DOHH2 (cell line): ENCODE results near the gene FOLR2.
"Not testable (repeated sequence)": the region's sequence is repeated elsewhere in the genome, so short reads cannot be mapped to it uniquely, and the experiment has no call there.

Experiments used
- H3F3A ChIP-seq: fragments of 200-600 bp; sonication (generic), shearing (Covaris generic); 2 replicates; pipeline ENCODE4 v1.6.0; 2016; ENCODE audit warnings: antibody characterized with exemption, mild to moderate bottlenecking; ENCODE audit not compliant: control insufficient read depth, insufficient read depth
- H3K27ac ChIP-seq: fragments of 200-600 bp; sonication (generic); 2 replicates; pipeline ENCODE4 v1.5.1; 2014; ENCODE audit warnings: low read depth, mild to moderate bottlenecking, low read length, moderate library complexity
- H3K27me3 ChIP-seq: fragments of 200-600 bp; sonication (generic); 2 replicates; pipeline ENCODE4 v1.6.1; 2014; ENCODE audit warnings: mild to moderate bottlenecking, low read length, mixed read lengths; ENCODE audit not compliant: control insufficient read depth
- H3K36me3 ChIP-seq: fragments of 200-600 bp; sonication (generic); 2 replicates; pipeline ENCODE4 v1.6.1; 2014; ENCODE audit warnings: mild to moderate bottlenecking, low read length, moderate library complexity, mixed read lengths; ENCODE audit not compliant: control insufficient read depth
- H3K4me1 ChIP-seq: fragments of 200-600 bp; sonication (generic); 2 replicates; pipeline ENCODE4 v1.6.1; 2014; ENCODE audit warnings: mild to moderate bottlenecking, low read length, mixed read lengths; ENCODE audit not compliant: control insufficient read depth
- H3K4me2 ChIP-seq: fragments of 200-600 bp; sonication (generic); 2 replicates; pipeline ENCODE4 v1.6.0; 2014; ENCODE audit warnings: mild to moderate bottlenecking, low read length, moderate library complexity
- H3K4me3 ChIP-seq: fragments of 200-600 bp; sonication (generic); 2 replicates; pipeline ENCODE4 v1.5.1; 2014; ENCODE audit warnings: mild to moderate bottlenecking, low read length, mixed read lengths
- H3K79me2 ChIP-seq: fragments of 200-600 bp; sonication (generic); 2 replicates; pipeline ENCODE4 v1.6.1; 2014; ENCODE audit warnings: mild to moderate bottlenecking, low read length, mixed read lengths; ENCODE audit not compliant: control insufficient read depth
- H3K9me2 ChIP-seq: fragments of 200-600 bp; sonication (generic); replicated peaks from 2 replicates; pipeline ENCODE4 v1.6.1; 2014; ENCODE audit warnings: mild to moderate bottlenecking, low read length, mixed read lengths; ENCODE audit not compliant: control insufficient read depth
- H3K9me3 ChIP-seq: fragments of 200-600 bp; sonication (generic); 2 replicates; pipeline ENCODE4 v1.6.1; 2014; ENCODE audit warnings: antibody characterized with exemption, low read length, mixed read lengths; ENCODE audit not compliant: control insufficient read depth, insufficient read depth
- H4K20me1 ChIP-seq: fragments of 200-600 bp; sonication (generic); 2 replicates; pipeline ENCODE4 v1.6.0; 2014; ENCODE audit warnings: low read depth, mild to moderate bottlenecking, antibody characterized with exemption, low read length, moderate library complexity; ENCODE audit not compliant: control insufficient read depth, insufficient read depth
- EZH2phosphoT487 ChIP-seq: fragments of 200-600 bp; sonication (generic); IDR thresholded peaks from 2 replicates; pipeline ENCODE4 v1.6.1; 2017; ENCODE audit warnings: borderline replicate concordance, mild to moderate bottlenecking, antibody characterized with exemption, low read length, moderate library complexity, mixed read lengths
- TF ChIP-seq, protein P1 (sequence below): fragments of 200-600 bp; sonication (generic); IDR thresholded peaks from one replicate; pipeline ENCODE4 v1.5.1; 2014; ENCODE audit warnings: antibody characterized with exemption, mild to moderate bottlenecking, low read depth, low read length; ENCODE audit not compliant: poor library complexity, severe bottlenecking

FOLR2 gene

DNA sequence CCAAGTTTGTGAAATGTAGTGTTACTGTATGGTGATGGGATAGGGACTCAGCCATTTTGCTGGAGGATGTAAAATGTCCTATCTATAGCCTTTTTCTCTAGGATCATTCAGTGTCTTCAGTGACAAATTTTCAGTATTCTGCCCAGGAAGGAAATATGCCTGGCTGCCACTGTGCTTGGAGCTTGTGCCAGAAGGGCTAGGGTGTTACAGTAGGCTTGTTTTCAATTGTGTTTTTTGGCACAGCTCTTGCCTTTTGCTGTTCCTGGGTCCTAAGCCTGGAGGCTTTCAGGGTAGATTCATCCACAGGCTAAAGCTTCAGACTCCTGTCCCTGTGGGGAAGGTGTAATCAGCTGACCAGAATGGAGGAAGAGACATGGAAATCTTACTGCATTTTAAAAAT is 49.4 kb downstream of the FOLR2 start:
- H4K20me1 ChIP-seq: no peaks in the 10 kb centered on the region
- no peaks in the 10 kb centered on the region for H3K9me2 ChIP-seq
- no peaks in the 10 kb centered on the region for H3F3A ChIP-seq
- no peak overlapping the region for H3K4me3 ChIP-seq
- H3K79me2 ChIP-seq: no peaks in the 10 kb centered on the region
- peaks cover 11% of the 10 kb centered on the region; the same call in 1 of the 2 replicates for H3K27me3 ChIP-seq
- H3K9me3 ChIP-seq: no peaks in the 10 kb centered on the region
- no peak overlapping the region for H3K27ac ChIP-seq
- H3K36me3 ChIP-seq: no peaks in the 10 kb centered on the region
- TF ChIP-seq, protein P1, sequence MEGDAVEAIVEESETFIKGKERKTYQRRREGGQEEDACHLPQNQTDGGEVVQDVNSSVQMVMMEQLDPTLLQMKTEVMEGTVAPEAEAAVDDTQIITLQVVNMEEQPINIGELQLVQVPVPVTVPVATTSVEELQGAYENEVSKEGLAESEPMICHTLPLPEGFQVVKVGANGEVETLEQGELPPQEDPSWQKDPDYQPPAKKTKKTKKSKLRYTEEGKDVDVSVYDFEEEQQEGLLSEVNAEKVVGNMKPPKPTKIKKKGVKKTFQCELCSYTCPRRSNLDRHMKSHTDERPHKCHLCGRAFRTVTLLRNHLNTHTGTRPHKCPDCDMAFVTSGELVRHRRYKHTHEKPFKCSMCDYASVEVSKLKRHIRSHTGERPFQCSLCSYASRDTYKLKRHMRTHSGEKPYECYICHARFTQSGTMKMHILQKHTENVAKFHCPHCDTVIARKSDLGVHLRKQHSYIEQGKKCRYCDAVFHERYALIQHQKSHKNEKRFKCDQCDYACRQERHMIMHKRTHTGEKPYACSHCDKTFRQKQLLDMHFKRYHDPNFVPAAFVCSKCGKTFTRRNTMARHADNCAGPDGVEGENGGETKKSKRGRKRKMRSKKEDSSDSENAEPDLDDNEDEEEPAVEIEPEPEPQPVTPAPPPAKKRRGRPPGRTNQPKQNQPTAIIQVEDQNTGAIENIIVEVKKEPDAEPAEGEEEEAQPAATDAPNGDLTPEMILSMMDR: no peak
- TF ChIP-seq EZH2phosphoT487: no peak
- peaks cover 5% of the 10 kb centered on the region; the same call in 1 of the 2 replicates for H3K4me1 ChIP-seq
- no peak overlapping the region for H3K4me2 ChIP-seq

DNA sequence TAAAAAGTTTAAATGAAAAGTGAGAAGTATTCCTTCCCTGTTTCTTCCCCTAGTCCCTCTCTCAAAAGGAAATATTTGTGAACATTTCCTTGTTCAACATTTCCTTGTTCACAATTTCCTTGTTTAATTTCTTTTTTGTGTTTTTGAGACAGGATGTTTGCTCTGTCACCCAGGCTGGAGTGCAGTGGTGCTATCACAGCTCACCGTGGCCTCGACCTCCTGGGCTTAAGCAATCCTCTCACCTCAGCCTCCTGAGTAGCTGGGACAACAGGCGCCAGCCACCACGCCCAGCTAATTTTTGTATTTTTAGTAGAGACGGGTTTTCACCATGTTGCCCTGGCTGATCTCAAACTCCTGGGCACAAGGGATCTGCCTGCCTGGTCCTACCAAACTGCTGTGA is 50.4 kb downstream of the FOLR2 start:
- not testable (repeated sequence) for H3K4me2 ChIP-seq, H3K27ac ChIP-seq, H3K9me2 ChIP-seq, H3K36me3 ChIP-seq, H3K4me3 ChIP-seq, H3K9me3 ChIP-seq, H3K79me2 ChIP-seq, H3K4me1 ChIP-seq, H4K20me1 ChIP-seq, H3F3A ChIP-seq
- peaks cover 17% of the 10 kb centered on the region; the same call in 1 of the 2 replicates for H3K27me3 ChIP-seq

DNA sequence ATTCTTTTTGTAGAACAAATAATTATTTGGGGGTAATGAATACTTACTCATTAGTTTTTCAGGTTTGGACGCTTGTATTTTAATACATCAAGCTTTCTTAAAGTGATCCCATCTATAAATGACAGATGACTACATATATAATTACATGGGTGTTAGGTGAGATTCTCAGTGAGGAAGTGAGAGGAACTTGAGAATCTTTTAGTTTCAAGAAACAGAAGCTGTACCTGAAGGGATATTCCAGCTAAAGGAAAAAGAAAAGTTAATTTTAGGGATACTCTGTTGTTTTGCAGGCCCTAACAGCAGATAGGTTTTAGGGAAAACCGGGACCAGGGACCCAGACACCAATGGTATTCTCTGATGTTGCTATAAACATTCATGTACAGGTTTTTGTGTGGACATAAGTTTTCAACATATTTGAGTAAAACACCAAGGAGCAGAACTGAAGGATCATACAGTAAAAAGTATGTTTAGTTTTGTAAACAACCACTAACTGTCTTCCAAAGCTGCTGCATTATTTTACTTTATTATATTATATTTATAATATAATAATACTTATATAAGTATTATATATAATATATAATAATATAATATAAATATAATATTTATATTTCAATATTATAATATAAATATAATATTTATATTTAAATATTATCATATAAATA is 51.5 kb downstream of the FOLR2 start:
- no peak for TF ChIP-seq EZH2phosphoT487
- TF ChIP-seq, protein P1: no peak
- H4K20me1 ChIP-seq: no peaks in the 10 kb centered on the region

More for the DNA sequence above, 51.5 kb downstream of the FOLR2 start:
- Histone ChIP-seq H3K27ac (no peak overlapping the region), H3K4me2 (no peak overlapping the region), H3K9me2 (no peaks in the 10 kb centered on the region), H3K79me2 (no peaks in the 10 kb centered on the region), H3K4me3 (no peak overlapping the region), H3K4me1 (peaks cover 5% of the 10 kb centered on the region; the same call in 1 of the 2 replicates), H3K9me3 (no peaks in the 10 kb centered on the region), H3F3A (no peaks in the 10 kb centered on the region), H3K27me3 (peaks cover 19% of the 10 kb centered on the region; the same call in 1 of the 2 replicates), H3K36me3 (no peaks in the 10 kb centered on the region)
